CD8-positive, alpha-beta memory T cell (primary cell): ENCODE results near the gene SLC16A3. TPM values are rescaled to one million over a fixed set of nuclear protein-coding genes. Genes with fewer than 3 reads are reported as not detected.

Experiments
- CTCF ChIA-PET: fragments of 350-600 bp; sonication (Branson Sonifier 250); formaldehyde crosslinking; loops from one replicate; lab custom pipeline; 2021; ENCODE audit warnings: antibody characterized with exemption; lab: Charles Lee
- POLR2A ChIA-PET: fragments of 350-600 bp; sonication (Branson Sonifier 250); formaldehyde crosslinking; loops from one replicate; lab custom pipeline; 2021; ENCODE audit warnings: antibody characterized with exemption; lab: Charles Lee
- DNase-seq, 5 donors: peaks; one replicate each; pipeline versions ENCODE4 v3.0.0 to v3.0.0-alpha.2; 2020 to 2022; ENCODE audit warnings: mixed read lengths in 1 of 5
- H3K27ac ChIP-seq: one replicate; pipeline ENCODE4 v1.7.0; 2013; ENCODE audit warnings: low read depth, mild to moderate bottlenecking, low read length, moderate library complexity
- H3K27me3 ChIP-seq: 2 replicates; pipeline ENCODE4 v1.7.0; 2013; ENCODE audit warnings: low read length, mild to moderate bottlenecking; ENCODE audit not compliant: insufficient read depth, poor library complexity, severe bottlenecking
- H3K36me3 ChIP-seq: 2 replicates; pipeline ENCODE4 v1.7.0; 2013; ENCODE audit warnings: mild to moderate bottlenecking, low read length, moderate library complexity; ENCODE audit not compliant: insufficient read depth
- H3K4me1 ChIP-seq: 2 replicates; pipeline ENCODE4 v1.7.0; 2013; ENCODE audit warnings: mild to moderate bottlenecking, low read length, moderate library complexity; ENCODE audit not compliant: insufficient read depth
- H3K4me3 ChIP-seq: 2 replicates; pipeline ENCODE4 v1.7.0; 2013; ENCODE audit warnings: mild to moderate bottlenecking, low read length
- H3K9me3 ChIP-seq: 2 replicates; pipeline ENCODE4 v1.7.0; 2013; ENCODE audit warnings: mild to moderate bottlenecking, low read length
- H3K27ac Mint-ChIP-seq, 8 donors: one replicate each; pipeline ENCODE4 v1.8.0; 2020 to 2021; ENCODE audit warnings: mixed read lengths in 8 of 8, mild to moderate bottlenecking in 6 of 8, inconsistent platforms in 3 of 8, moderate library complexity in 3 of 8
- H3K27me3 Mint-ChIP-seq, 2 donors: one replicate each; pipeline ENCODE4 v1.8.0; 2020 to 2021; ENCODE audit warnings: mixed read lengths in 2 of 2, mild to moderate bottlenecking in 1 of 2, moderate library complexity in 1 of 2
- H3K36me3 Mint-ChIP-seq, 3 donors: one replicate each; pipeline ENCODE4 v1.8.0; 2020 to 2021; ENCODE audit warnings: mixed read lengths in 3 of 3, inconsistent platforms in 1 of 3, mild to moderate bottlenecking in 1 of 3
- H3K4me1 Mint-ChIP-seq, 3 donors: one replicate each; pipeline ENCODE4 v1.8.0; 2020 to 2021; ENCODE audit warnings: mixed read lengths in 3 of 3, inconsistent platforms in 1 of 3, mild to moderate bottlenecking in 1 of 3
- H3K4me3 Mint-ChIP-seq, 7 donors: one replicate each; pipeline ENCODE4 v1.8.0; 2020 to 2021; ENCODE audit warnings: mixed read lengths in 7 of 7, mild to moderate bottlenecking in 6 of 7, moderate library complexity in 4 of 7, inconsistent platforms in 2 of 7
- H3K9me3 Mint-ChIP-seq, 5 donors: one replicate each; pipeline ENCODE4 v1.8.0; 2020 to 2022; ENCODE audit warnings: mixed read lengths in 5 of 5, mild to moderate bottlenecking in 3 of 5, moderate library complexity in 2 of 5, inconsistent platforms in 1 of 5
- polyA plus RNA-seq: library from polyadenylated mRNA; unstranded; fragments of 300-500 nt; fragmentation: Illumina TruSeq; gene quantifications from one replicate; pipeline ENCODE4 v1.2.3, GENCODE V29; 2021
- total RNA-seq, 2 experiments: library from RNA; stranded (reverse); gene quantifications; one replicate each; pipeline ENCODE4 v1.2.3, GENCODE V29; 2021

Gene SLC16A3
- 10 to 100 TPM; 27.5 to 31.8 TPM for total RNA-seq
- polyA plus RNA-seq: 3.3 TPM

- Histone ChIP-seq H3K27ac (peak within 1 kb of the TSS; percentile 61), H3K27me3 (no peaks in the 10 kb centered on the region), H3K9me3 (no peaks in the 10 kb centered on the region), H3K36me3 (no peaks in the 10 kb centered on the region), H3K4me3 (peak within 1 kb of the TSS; percentile 49), H3K4me1 (peaks cover 31% of the 10 kb centered on the region)
- ChIA-PET POLR2A (interaction anchor here (0.8 to 2.5 kb wide), 6 partner anchors 9 to 76 kb away, joined by 3 to 10 read pairs (median 6); no protein-coding TSS in a partner anchor), CTCF (interaction anchor here (0.8 to 2.2 kb wide), 4 partner anchors 9 to 92 kb away, joined by 3 to 7 read pairs (median 4); no protein-coding TSS in a partner anchor)
- Mint-ChIP-seq H3K27me3 (no peaks in the 10 kb centered on the region), H3K27ac (peak within 1 kb of the TSS; percentile 82 to 97 (median 91)), H3K36me3 (no peaks in the 10 kb centered on the region), H3K9me3 (no peaks in the 10 kb centered on the region), H3K4me1 (peaks cover 5 to 28% (median 13%) of the 10 kb centered on the region in 3 donors), H3K4me3 (peak within 1 kb of the TSS; percentile 80 to 92 (median 84))
- peak; percentile 60 to 72 (median 63) for DNase-seq
Observed at GRCh38 chr17:82228842-82229697, at the start of gene SLC16A3. TSS of gene SLC16A3 (plus strand) at chr17:82229042. CDS start at chr17:82236009, 6,967 bp downstream.

DNA sequence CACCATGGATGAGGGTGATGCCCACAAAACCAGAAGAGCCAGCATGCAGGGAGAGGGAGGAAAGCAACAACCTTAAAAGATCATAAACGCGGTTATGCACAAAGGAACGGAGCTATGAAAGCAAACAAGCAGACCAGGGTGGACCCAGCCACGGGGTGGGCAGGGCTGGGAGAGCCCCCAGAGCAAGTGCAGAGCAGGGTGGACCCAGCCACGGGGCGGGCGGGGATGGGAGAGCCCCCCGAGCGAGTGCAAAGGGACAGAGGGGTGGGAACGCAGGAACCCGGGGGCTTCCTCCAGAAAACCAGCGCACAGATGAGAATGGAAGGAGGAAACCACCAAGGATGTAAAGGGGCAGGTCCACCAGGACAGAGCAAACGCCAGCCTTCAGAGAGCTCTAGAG lies 49.4 kb upstream of the SLC16A3 start:
- H3K36me3 ChIP-seq: no peaks in the 10 kb centered on the region
- H3K27me3 ChIP-seq: no peaks in the 10 kb centered on the region
- DNase-seq: no peak
- H3K4me3 Mint-ChIP-seq: no peak overlapping the region
- no peaks in the 10 kb centered on the region for H3K9me3 ChIP-seq
- H3K27ac ChIP-seq: no peak overlapping the region
- ChIA-PET CTCF (no interaction called here), POLR2A (no interaction called here)
- H3K4me3 ChIP-seq: no peak overlapping the region
- peak overlapping the region in 1 of 8 donors; percentile 27 for H3K27ac Mint-ChIP-seq
- no peaks in the 10 kb centered on the region for H3K27me3 Mint-ChIP-seq
- peaks cover 0 to 64% (median 19%) of the 10 kb centered on the region in 3 donors for H3K36me3 Mint-ChIP-seq
- no peaks in the 10 kb centered on the region for H3K4me1 ChIP-seq
- no peaks in the 10 kb centered on the region for H3K9me3 Mint-ChIP-seq
- no peaks in the 10 kb centered on the region for H3K4me1 Mint-ChIP-seq

DNA sequence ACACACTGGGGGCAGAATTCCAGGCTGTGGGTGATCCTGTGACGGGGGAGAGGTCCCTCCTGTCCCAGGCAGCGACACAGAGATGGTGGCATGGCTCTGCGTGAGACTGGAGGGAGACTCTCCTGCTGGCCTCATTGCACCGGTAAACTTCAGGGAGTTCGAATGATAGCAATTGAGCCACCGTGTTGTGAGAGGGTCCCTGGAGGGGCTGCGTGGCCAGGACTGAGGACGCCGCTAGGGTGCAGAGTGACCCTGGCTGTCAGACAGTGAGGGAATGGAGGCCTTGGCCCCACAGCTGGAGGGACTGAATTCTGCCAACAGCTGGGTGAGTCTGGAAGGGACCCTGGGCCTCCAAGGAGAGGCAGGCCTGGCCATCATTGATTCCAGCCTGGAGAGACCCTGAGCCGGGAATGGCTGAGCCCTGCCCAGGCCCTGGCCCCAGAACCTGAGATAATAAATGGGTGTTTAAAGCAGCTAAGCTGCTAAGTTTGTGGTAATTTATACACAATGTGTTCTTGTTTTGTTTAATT lies 48.8 kb upstream of the SLC16A3 start:
- CTCF ChIA-PET: no interaction called here
- POLR2A ChIA-PET: no interaction called here
- no peak for DNase-seq
- H3K36me3 Mint-ChIP-seq: peaks cover 0 to 64% (median 18%) of the 10 kb centered on the region in 3 donors
- H3K36me3 ChIP-seq: no peaks in the 10 kb centered on the region
- H3K4me3 ChIP-seq: no peak overlapping the region
- no peak overlapping the region for H3K4me3 Mint-ChIP-seq
- H3K27me3 Mint-ChIP-seq: no peaks in the 10 kb centered on the region
- no peak overlapping the region for H3K27ac ChIP-seq
- H3K27me3 ChIP-seq: no peaks in the 10 kb centered on the region
- no peaks in the 10 kb centered on the region for H3K4me1 Mint-ChIP-seq
- no peaks in the 10 kb centered on the region for H3K9me3 ChIP-seq
- H3K4me1 ChIP-seq: no peaks in the 10 kb centered on the region
- H3K27ac Mint-ChIP-seq: no peak overlapping the region
- H3K9me3 Mint-ChIP-seq: no peaks in the 10 kb centered on the region

DNA sequence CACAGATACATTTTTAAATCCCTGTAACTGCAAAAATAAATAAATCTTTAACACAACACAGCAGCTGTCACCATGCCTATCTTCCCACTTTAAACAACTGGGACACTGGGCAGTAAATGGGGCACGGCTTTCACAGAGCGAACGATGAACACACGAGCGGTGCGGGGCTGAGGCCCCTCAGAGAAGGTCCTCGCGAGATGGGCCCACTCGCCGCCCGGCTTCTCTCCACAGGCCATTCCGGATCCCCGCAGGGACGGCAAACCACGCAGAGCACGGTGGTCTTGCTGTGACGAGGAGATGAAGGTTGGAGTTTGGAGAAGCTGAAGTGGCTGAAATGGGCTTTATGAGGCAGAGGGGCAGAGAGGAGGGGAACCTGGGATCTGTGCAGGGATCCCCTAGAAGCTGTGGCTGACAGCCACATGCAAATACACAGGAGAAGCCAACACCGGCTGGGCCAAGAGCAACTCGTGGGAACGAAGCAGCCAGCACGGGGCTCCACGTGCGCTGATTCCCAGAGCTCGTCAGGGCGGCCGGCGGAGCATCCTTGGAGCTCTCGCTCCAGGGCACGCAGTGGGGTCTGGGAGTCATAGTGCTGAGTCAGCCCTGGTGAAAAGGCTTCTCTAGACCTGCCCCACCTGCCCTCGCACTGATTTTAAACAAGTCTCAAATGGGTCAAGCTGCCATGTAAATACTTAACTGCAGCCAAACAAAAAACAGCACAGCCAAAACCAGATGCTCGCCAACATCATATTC lies 47.9 kb upstream of the SLC16A3 start:
- Histone ChIP-seq H3K9me3 (no peaks in the 10 kb centered on the region), H3K4me1 (no peaks in the 10 kb centered on the region), H3K4me3 (no peak overlapping the region), H3K36me3 (no peaks in the 10 kb centered on the region), H3K27ac (no peak overlapping the region), H3K27me3 (no peaks in the 10 kb centered on the region)
- ChIA-PET POLR2A (no interaction called here), CTCF (interaction anchor here (1.4 kb wide), 1 partner anchor 11 kb away, joined by 4 read pairs; no protein-coding TSS in a partner anchor)
- H3K27me3 Mint-ChIP-seq: no peaks in the 10 kb centered on the region
- no peaks in the 10 kb centered on the region for H3K4me1 Mint-ChIP-seq
- H3K36me3 Mint-ChIP-seq: peaks cover 0 to 62% (median 14%) of the 10 kb centered on the region in 3 donors
- no peak overlapping the region for H3K4me3 Mint-ChIP-seq
- no peaks in the 10 kb centered on the region for H3K9me3 Mint-ChIP-seq
- DNase-seq: no peak
- no peak overlapping the region for H3K27ac Mint-ChIP-seq

DNA sequence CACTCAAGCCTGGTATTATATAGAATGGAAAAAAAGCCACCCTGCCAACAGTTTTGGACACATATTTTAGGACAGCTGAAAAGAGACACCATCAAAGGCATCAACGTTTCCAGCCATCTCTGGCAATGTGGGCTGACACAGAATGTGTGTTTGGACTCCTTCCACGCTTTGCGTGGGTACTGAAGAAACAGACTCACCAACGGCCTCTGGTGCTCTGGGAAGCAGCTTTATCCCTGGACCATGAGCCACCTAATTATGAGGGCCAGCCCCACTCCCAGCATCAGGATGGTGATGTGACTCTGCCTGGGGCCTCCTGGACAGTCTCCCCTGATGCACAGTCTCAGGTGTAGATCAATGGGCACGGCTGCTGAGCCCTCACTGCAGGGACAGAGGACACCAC lies 44.1 kb upstream of the SLC16A3 start:
- Mint-ChIP-seq H3K4me1 (no peaks in the 10 kb centered on the region), H3K27me3 (no peaks in the 10 kb centered on the region), H3K27ac (no peak overlapping the region), H3K9me3 (no peaks in the 10 kb centered on the region), H3K4me3 (no peak overlapping the region), H3K36me3 (peaks cover 0 to 46% (median 14%) of the 10 kb centered on the region in 3 donors)
- ChIA-PET POLR2A (no interaction called here), CTCF (no interaction called here)
- no peaks in the 10 kb centered on the region for H3K36me3 ChIP-seq
- no peak for DNase-seq
- H3K27me3 ChIP-seq: no peaks in the 10 kb centered on the region
- H3K4me1 ChIP-seq: no peaks in the 10 kb centered on the region
- H3K9me3 ChIP-seq: no peaks in the 10 kb centered on the region
- no peak overlapping the region for H3K27ac ChIP-seq
- H3K4me3 ChIP-seq: no peak overlapping the region

DNA sequence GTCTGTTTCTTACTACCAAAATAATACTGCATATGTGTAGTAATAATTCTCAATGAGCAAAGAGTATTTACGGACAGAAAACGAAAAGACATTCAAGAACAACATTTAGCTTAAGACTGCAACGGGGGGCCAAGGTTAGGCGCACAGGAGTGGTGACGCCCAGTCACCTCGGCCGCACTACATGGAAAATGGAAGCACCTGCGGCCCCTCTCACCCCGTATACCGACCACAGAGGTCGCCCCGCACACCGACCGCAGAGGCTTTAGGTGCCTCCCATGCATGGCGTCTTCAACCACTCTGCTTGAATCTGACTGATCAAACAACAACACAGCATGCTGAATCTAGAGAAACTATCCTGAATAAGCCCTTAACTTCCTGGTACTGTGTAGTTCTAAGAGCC lies 42.6 kb upstream of the SLC16A3 start:
- POLR2A ChIA-PET: no interaction called here
- CTCF ChIA-PET: interaction anchor here (1.3 kb wide), 1 partner anchor 15 kb away, joined by 3 read pairs; no protein-coding TSS in a partner anchor
- Histone ChIP-seq H3K4me3 (no peak overlapping the region), H3K27ac (no peak overlapping the region), H3K36me3 (no peaks in the 10 kb centered on the region), H3K4me1 (no peaks in the 10 kb centered on the region), H3K27me3 (no peaks in the 10 kb centered on the region), H3K9me3 (no peaks in the 10 kb centered on the region)
- Mint-ChIP-seq H3K4me3 (no peak overlapping the region), H3K36me3 (peaks cover 0 to 41% (median 14%) of the 10 kb centered on the region in 3 donors), H3K4me1 (no peaks in the 10 kb centered on the region), H3K9me3 (no peaks in the 10 kb centered on the region), H3K27me3 (no peaks in the 10 kb centered on the region), H3K27ac (peak overlapping the region in 1 of 8 donors; percentile 22)
- DNase-seq: no peak

GRCh38 chr17:82187500-82187899 lies 41.3 kb upstream of the SLC16A3 start:
- Mint-ChIP-seq H3K4me3 (no peak overlapping the region), H3K9me3 (no peaks in the 10 kb centered on the region), H3K27ac (no peak overlapping the region), H3K36me3 (peaks cover 0 to 43% (median 11%) of the 10 kb centered on the region in 3 donors), H3K4me1 (no peaks in the 10 kb centered on the region), H3K27me3 (no peaks in the 10 kb centered on the region)
- no peak for DNase-seq
- no peaks in the 10 kb centered on the region for H3K36me3 ChIP-seq
- no peak overlapping the region for H3K4me3 ChIP-seq
- ChIA-PET CTCF (no interaction called here), POLR2A (no interaction called here)
- no peaks in the 10 kb centered on the region for H3K27me3 ChIP-seq
- H3K4me1 ChIP-seq: no peaks in the 10 kb centered on the region
- no peak overlapping the region for H3K27ac ChIP-seq
- H3K9me3 ChIP-seq: no peaks in the 10 kb centered on the region
